PC-3 (cell line): ENCODE measurements around the gene KCNG3. TPM values are rescaled to one million over a fixed set of nuclear protein-coding genes. Genes with fewer than 3 reads are reported as not detected.

Source experiments
- ATAC-seq: fragments of 200-7000 bp; cut with Tn5 transposase; 2 replicates; pipeline ENCODE4 v1.9.1; 2020; ENCODE audit warnings: mild to moderate bottlenecking, moderate library complexity
- BruUV-seq: library from RNA; stranded (reverse); fragments of 400-500 nt; replicated peaks from 2 replicates; lab custom pipeline; 2021; lab: Mats Ljungman, UMichigan
- CTCF ChIA-PET: fragments of 300-600 bp; sonication (Branson Sonifier 250); formaldehyde crosslinking; loops from one replicate; lab custom pipeline; 2022; ENCODE audit warnings: antibody characterized with exemption; lab: Charles Lee
- POLR2A ChIA-PET: fragments of 300-600 bp; sonication (Branson Sonifier 250); formaldehyde crosslinking; loops from one replicate; lab custom pipeline; 2022; ENCODE audit warnings: antibody characterized with exemption; ENCODE audit not compliant: unreplicated experiment; lab: Charles Lee
- DNase-seq: peaks from one replicate; pipeline ENCODE4 v3.0.0-alpha.2; 2015
- H2AFZ ChIP-seq: fragments of 300-600 bp; sonication (generic); 2 replicates; pipeline ENCODE4 v1.6.0; 2016; ENCODE audit warnings: antibody characterized with exemption, low read length
- H3F3A ChIP-seq: fragments of 300-600 bp; sonication (generic); one replicate; pipeline ENCODE4 v1.6.0; 2017; ENCODE audit warnings: antibody characterized with exemption, low read length, control low read depth, mild to moderate bottlenecking; ENCODE audit not compliant: unreplicated experiment
- H3K27ac ChIP-seq: fragments of 300-600 bp; sonication (generic); 2 replicates; pipeline ENCODE4 v1.5.1; 2016; ENCODE audit warnings: mild to moderate bottlenecking, low read length
- H3K27me3 ChIP-seq: fragments of 300-600 bp; sonication (generic); 2 replicates; pipeline ENCODE4 v1.6.1; 2016; ENCODE audit warnings: low read length, mixed read lengths
- H3K36me3 ChIP-seq: fragments of 300-600 bp; sonication (generic); 2 replicates; pipeline ENCODE4 v1.6.1; 2016; ENCODE audit warnings: low read depth, mixed run types, low read length, mixed read lengths
- H3K4me1 ChIP-seq: fragments of 300-600 bp; sonication (generic); 2 replicates; pipeline ENCODE4 v1.5.1; 2016; ENCODE audit warnings: low read length; ENCODE audit not compliant: insufficient read depth
- H3K4me2 ChIP-seq: fragments of 300-600 bp; sonication (generic); 2 replicates; pipeline ENCODE4 v1.6.0; 2016; ENCODE audit warnings: low read length
- H3K4me3 ChIP-seq: fragments of 300-600 bp; sonication (generic); 2 replicates; pipeline ENCODE4 v1.5.1; 2016; ENCODE audit warnings: mild to moderate bottlenecking, low read length, mixed read lengths
- H3K79me2 ChIP-seq: fragments of 300-600 bp; sonication (generic); 2 replicates; pipeline ENCODE4 v1.6.1; 2017; ENCODE audit warnings: low read length, mixed read lengths
- H3K9ac ChIP-seq: fragments of 300-600 bp; sonication (generic); 2 replicates; pipeline ENCODE4 v1.6.0; 2016; ENCODE audit warnings: mild to moderate bottlenecking, low read length
- H3K9me2 ChIP-seq: fragments of 300-600 bp; sonication (generic); replicated peaks from 2 replicates; pipeline ENCODE4 v1.6.1; 2016; ENCODE audit warnings: mixed run types, low read length, mixed read lengths
- H3K9me3 ChIP-seq: fragments of 300-600 bp; sonication (generic); 2 replicates; pipeline ENCODE4 v1.6.1; 2016; ENCODE audit warnings: low read length, mixed read lengths
- H4K20me1 ChIP-seq: fragments of 300-600 bp; sonication (generic); 2 replicates; pipeline ENCODE4 v1.6.1; 2016; ENCODE audit warnings: low read length, mixed read lengths
- CTCF ChIP-seq: fragments of 300-600 bp; sonication (generic); conservative IDR thresholded peaks from 2 replicates; pipeline ENCODE4 v1.5.1; 2017; ENCODE audit warnings: antibody characterized with exemption, low read depth, mild to moderate bottlenecking, low read length
- EZH2 ChIP-seq: fragments of 300-600 bp; sonication (generic); IDR thresholded peaks from one replicate; pipeline ENCODE4 v1.6.1; 2017; ENCODE audit warnings: antibody characterized with exemption, mild to moderate bottlenecking, low read length; ENCODE audit not compliant: unreplicated experiment
- EZH2phosphoT487 ChIP-seq: fragments of 300-600 bp; sonication (generic); IDR thresholded peaks from 2 replicates; pipeline ENCODE4 v1.6.1; 2018; ENCODE audit warnings: mild to moderate bottlenecking, antibody characterized with exemption, low read length, borderline replicate concordance
- intact Hi-C: fragments of 100-400 bp; cut with micrococcal nuclease; formaldehyde crosslinking; loops from 2 replicates; pipeline ENCODE4 v1.9.0; 2023
- total RNA-seq: library from RNA; depleted of rRNA; stranded (reverse); fragments of >200 nt; gene quantifications from 2 replicates; pipeline ENCODE4 v1.2.3, GENCODE V29; 2014

The KCNG3 gene
- total RNA-seq, 1 experiment from 2014 or later: 2.4 TPM

GRCh38 chr2:42435628-42436027 lies 58.2 kb downstream of the KCNG3 start:
- no TSS peak for BruUV-seq
- CTCF ChIA-PET: no interaction called here
- no peak overlapping the region for H3K4me3 ChIP-seq
- H3K9me3 ChIP-seq: no peaks in the 10 kb centered on the region
- H3F3A ChIP-seq: no peaks in the 10 kb centered on the region
- no peak overlapping the region for H3K27ac ChIP-seq
- peaks cover 4% of the 10 kb centered on the region; the same call in 1 of the 2 replicates for H3K4me1 ChIP-seq
- ATAC-seq (no peak), DNase-seq (no peak)
- no peaks in the 10 kb centered on the region for H3K79me2 ChIP-seq
- H4K20me1 ChIP-seq: no peaks in the 10 kb centered on the region
- no peak overlapping the region for H3K4me2 ChIP-seq
- no peak overlapping the region for H3K9ac ChIP-seq
- POLR2A ChIA-PET: no interaction called here
- H2AFZ ChIP-seq: no peak overlapping the region
- no peaks in the 10 kb centered on the region for H3K27me3 ChIP-seq
- H3K9me2 ChIP-seq: no peaks in the 10 kb centered on the region
- H3K36me3 ChIP-seq: no peaks in the 10 kb centered on the region
- intact Hi-C loops: no loop called here
- TF ChIP-seq CTCF: no peak
- TF ChIP-seq EZH2phosphoT487: no peak
- TF ChIP-seq EZH2: no peak

- no peak for TF ChIP-seq EZH2phosphoT487
- TF ChIP-seq CTCF: no peak
- TF ChIP-seq EZH2: no peak
These were observed 63.6 kb downstream of the KCNG3 start for GRCh38 chr2:42430188-42430587.

GRCh38 chr2:42429352-42429751 lies 64.4 kb downstream of the KCNG3 start:
- Histone ChIP-seq H3K79me2 (no peaks in the 10 kb centered on the region), H3K4me1 (no peaks in the 10 kb centered on the region), H3K27ac (no peak overlapping the region), H3K27me3 (no peaks in the 10 kb centered on the region), H3F3A (no peaks in the 10 kb centered on the region), H4K20me1 (no peaks in the 10 kb centered on the region), H3K9me2 (no peaks in the 10 kb centered on the region), H3K36me3 (no peaks in the 10 kb centered on the region), H3K9me3 (no peaks in the 10 kb centered on the region), H3K4me3 (no peak overlapping the region), H2AFZ (no peak overlapping the region), H3K9ac (no peak overlapping the region), H3K4me2 (no peak overlapping the region)
- DNase-seq: no peak
- intact Hi-C loops: no loop called here
- ATAC-seq: no peak
- no TSS peak for BruUV-seq
- ChIA-PET CTCF (no interaction called here), POLR2A (no interaction called here)
- TF ChIP-seq EZH2phosphoT487 (no peak), CTCF (no peak), EZH2 (no peak)

More at GRCh38 chr2:42430188-42430587, 63.6 kb downstream of the KCNG3 start:
- H3K9me3 ChIP-seq: no peaks in the 10 kb centered on the region
- no peak overlapping the region for H3K4me2 ChIP-seq
- H3K27ac ChIP-seq: no peak overlapping the region
- no peaks in the 10 kb centered on the region for H3K36me3 ChIP-seq
- ATAC-seq (no peak), DNase-seq (no peak)
- H3K9ac ChIP-seq: no peak overlapping the region
- BruUV-seq: no TSS peak
- ChIA-PET POLR2A (no interaction called here), CTCF (no interaction called here)
- intact Hi-C loops: no loop called here
- H3K27me3 ChIP-seq: no peaks in the 10 kb centered on the region
- no peaks in the 10 kb centered on the region for H3K9me2 ChIP-seq
- H3K4me3 ChIP-seq: no peak overlapping the region
- no peaks in the 10 kb centered on the region for H3K79me2 ChIP-seq
- no peaks in the 10 kb centered on the region for H4K20me1 ChIP-seq
- no peak overlapping the region for H2AFZ ChIP-seq
- no peaks in the 10 kb centered on the region for H3F3A ChIP-seq
- no peaks in the 10 kb centered on the region for H3K4me1 ChIP-seq
